ENCODE measurements around the gene FSHR.

Gene FSHR

DNA sequence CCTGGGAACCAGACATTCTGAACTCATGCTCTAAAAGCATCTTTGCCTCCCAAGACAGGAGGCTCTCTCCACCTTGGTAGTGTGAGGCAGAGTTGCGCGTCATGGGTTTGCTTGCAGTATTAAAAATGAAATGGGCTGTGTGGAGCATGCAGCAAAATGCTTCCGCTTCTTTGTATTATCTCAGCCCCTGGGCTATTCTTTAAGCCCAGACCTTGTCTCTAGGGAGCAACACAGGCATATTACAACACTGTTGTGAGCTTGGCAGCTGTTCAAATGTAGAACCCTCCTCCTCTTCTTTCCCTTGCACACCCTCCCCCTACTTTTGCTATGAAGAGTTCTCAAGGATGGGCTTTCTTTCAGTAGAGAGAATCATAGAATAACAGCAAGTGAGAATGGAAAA, 213.7 kb downstream of the FSHR start:
- Mint-ChIP-seq H3K27me3 (no peaks in the 10 kb centered on the region), H3K27ac (no peak overlapping the region), H3K36me3 (no peaks in the 10 kb centered on the region), H3K4me1 (ENCODE audit: low read depth) (no peaks in the 10 kb centered on the region), H3K9me3 (ENCODE audit: low read depth) (no peaks in the 10 kb centered on the region), H3K4me3 (no peak overlapping the region)

DNA sequence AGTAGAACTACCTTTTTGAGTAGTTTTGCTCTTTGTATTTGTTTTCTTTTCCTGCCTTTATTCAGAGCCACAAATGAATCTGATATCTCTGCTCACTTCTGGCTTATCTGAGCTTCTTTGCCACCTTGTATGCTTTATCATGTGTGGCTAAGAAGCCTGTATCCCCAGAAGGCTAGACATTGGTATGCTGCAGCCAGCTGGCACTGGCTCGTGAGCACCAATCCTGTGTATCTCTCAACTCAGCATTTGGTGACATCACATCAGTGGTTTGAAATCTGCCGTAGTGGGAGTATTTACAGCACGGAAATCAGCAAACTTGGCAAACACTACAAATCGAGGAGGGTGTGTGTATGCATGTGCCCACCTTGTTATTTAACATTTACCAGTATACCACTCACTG, 215.1 kb downstream of the FSHR start:
- Mint-ChIP-seq H3K9me3 (ENCODE audit: low read depth) (no peaks in the 10 kb centered on the region), H3K27ac (no peak overlapping the region), H3K36me3 (no peaks in the 10 kb centered on the region), H3K4me3 (no peak overlapping the region), H3K4me1 (ENCODE audit: low read depth) (no peaks in the 10 kb centered on the region), H3K27me3 (no peaks in the 10 kb centered on the region)

DNA sequence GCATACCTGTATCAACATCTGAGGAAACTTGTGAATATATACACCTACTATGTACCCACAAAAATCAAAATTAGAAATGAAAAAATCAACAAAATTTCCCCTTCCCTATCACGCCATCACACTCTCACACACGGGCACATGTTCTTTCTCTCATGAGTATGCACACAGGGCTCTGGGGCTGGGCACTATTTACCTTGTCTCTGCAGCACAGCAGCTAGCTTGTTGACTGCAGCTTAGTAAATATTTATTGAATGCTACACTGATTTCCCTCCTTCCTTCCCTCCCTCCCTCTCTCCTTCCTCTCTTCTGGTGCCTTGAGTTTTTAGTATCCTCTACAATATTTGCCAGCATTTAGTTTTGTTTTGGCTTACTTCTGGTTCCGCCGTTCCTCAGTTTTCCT, 216.1 kb downstream of the FSHR start:
- H3K27ac Mint-ChIP-seq, result no peak overlapping the region
- no peaks in the 10 kb centered on the region for H3K4me1 Mint-ChIP-seq (ENCODE audit: low read depth)
- H3K27me3 Mint-ChIP-seq, result no peaks in the 10 kb centered on the region
- H3K4me3 Mint-ChIP-seq, result no peak overlapping the region
- no peaks in the 10 kb centered on the region for H3K9me3 Mint-ChIP-seq (ENCODE audit: low read depth)
- no peaks in the 10 kb centered on the region for H3K36me3 Mint-ChIP-seq

DNA sequence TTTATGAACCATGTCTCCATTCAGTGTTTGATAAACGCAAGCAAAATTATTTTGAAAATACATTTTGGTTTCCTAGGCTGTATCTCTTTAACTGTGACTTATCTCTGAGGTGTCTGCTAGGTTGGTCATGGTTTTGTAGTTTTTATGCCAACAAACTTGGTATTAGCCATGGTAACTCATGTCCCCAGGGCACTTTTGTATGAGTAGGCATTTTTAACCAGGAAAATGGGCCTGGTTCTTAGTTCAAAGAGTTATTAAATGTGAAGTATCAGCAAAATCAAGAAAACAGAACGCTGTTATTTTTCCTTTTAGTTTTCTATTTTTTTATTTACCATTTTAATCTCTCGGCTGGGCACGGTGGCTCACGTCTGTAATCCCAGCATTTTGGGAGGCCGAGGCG, 219.5 kb downstream of the FSHR start:
- H3K4me1 Mint-ChIP-seq (ENCODE audit: low read depth), result no peaks in the 10 kb centered on the region
- H3K9me3 Mint-ChIP-seq (ENCODE audit: low read depth), result no peaks in the 10 kb centered on the region
- no peak overlapping the region for H3K27ac Mint-ChIP-seq
- no peaks in the 10 kb centered on the region for H3K36me3 Mint-ChIP-seq
- H3K4me3 Mint-ChIP-seq, result no peak overlapping the region
- H3K27me3 Mint-ChIP-seq, result no peaks in the 10 kb centered on the region

- Mint-ChIP-seq H3K9me3 (ENCODE audit: low read depth) (no peaks in the 10 kb centered on the region), H3K36me3 (no peaks in the 10 kb centered on the region), H3K4me3 (no peak overlapping the region), H3K27me3 (no peaks in the 10 kb centered on the region), H3K27ac (no peak overlapping the region), H3K4me1 (ENCODE audit: low read depth) (no peaks in the 10 kb centered on the region)
These were observed 220.4 kb downstream of the FSHR start for GRCh38 chr2:48933828-48934497.

GRCh38 chr2:48932667-48933066, 221.6 kb downstream of the FSHR start:
- H3K9me3 Mint-ChIP-seq (ENCODE audit: low read depth), result no peaks in the 10 kb centered on the region
- no peaks in the 10 kb centered on the region for H3K36me3 Mint-ChIP-seq
- H3K27ac Mint-ChIP-seq, result no peak overlapping the region
- H3K27me3 Mint-ChIP-seq, result no peaks in the 10 kb centered on the region
- no peak overlapping the region for H3K4me3 Mint-ChIP-seq
- no peaks in the 10 kb centered on the region for H3K4me1 Mint-ChIP-seq (ENCODE audit: low read depth)

DNA sequence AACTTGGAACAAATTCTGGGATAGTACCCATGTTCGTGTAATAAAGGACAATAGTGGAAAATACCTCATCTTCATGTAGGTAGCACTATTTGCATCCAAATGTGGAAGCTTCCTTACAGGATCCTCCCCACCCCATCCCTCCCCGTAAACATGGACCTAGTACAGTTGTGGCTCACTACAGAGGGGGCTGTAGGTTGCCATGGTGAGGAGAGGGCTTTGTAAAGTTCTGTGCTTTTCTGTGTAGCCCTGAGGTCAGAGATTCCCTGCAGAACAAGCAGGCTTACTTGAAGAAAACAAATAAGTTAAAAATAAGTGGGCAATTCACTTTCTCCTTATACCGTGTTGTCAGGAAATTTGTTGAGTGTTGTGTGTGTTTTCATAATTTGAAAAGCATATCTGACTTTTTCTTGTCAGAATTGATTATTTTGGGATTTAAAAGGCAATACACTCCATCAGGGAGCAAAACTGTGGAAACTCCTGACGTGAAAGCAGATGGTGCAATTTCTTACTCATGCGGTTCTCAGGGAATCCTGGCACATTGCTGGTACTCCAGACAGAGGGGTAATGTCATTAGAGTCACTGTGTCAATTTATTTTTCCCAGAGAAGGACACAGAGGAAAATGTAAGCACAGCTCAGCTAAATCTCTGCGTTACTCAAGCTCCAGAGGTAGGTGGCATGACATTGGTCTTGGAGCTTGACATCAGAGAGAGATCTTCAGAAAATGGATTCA, 224.6 kb downstream of the FSHR start:
- Mint-ChIP-seq H3K36me3 (no peaks in the 10 kb centered on the region), H3K9me3 (ENCODE audit: low read depth) (no peaks in the 10 kb centered on the region), H3K4me1 (ENCODE audit: low read depth) (no peaks in the 10 kb centered on the region), H3K27ac (no peak overlapping the region), H3K27me3 (peaks cover 1% of the 10 kb centered on the region), H3K4me3 (no peak overlapping the region)

GRCh38 chr2:48927355-48927754, 227.0 kb downstream of the FSHR start:
- Mint-ChIP-seq H3K4me3 (no peak overlapping the region), H3K27ac (no peak overlapping the region), H3K9me3 (ENCODE audit: low read depth) (no peaks in the 10 kb centered on the region), H3K4me1 (ENCODE audit: low read depth) (no peaks in the 10 kb centered on the region), H3K36me3 (no peaks in the 10 kb centered on the region), H3K27me3 (peaks cover 1% of the 10 kb centered on the region)

DNA sequence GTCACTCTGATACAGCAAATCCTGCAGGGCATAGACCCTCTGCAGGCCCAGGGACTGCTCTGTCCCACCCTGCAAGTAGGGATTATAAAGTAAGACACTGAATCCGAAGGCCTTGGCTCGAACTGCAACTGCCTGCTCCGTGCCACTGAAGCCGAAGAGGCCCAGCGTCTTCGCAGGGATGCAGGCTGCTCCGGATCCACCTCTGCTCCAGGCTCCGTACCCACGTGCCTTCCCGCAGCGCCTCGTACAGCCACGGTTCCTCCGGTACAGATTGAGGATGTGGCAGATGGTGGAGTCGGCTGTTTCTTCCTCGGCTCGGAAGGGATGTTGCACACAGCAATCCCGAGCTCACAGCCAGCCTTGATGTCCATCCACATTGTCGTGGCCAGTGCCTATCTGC, 238.4 kb downstream of the FSHR start:
- Mint-ChIP-seq H3K27ac (no peak overlapping the region), H3K9me3 (ENCODE audit: low read depth) (peaks cover 9% of the 10 kb centered on the region), H3K4me3 (no peak overlapping the region), H3K4me1 (ENCODE audit: low read depth) (no peaks in the 10 kb centered on the region), H3K27me3 (peaks cover 1% of the 10 kb centered on the region), H3K36me3 (no peaks in the 10 kb centered on the region)

DNA sequence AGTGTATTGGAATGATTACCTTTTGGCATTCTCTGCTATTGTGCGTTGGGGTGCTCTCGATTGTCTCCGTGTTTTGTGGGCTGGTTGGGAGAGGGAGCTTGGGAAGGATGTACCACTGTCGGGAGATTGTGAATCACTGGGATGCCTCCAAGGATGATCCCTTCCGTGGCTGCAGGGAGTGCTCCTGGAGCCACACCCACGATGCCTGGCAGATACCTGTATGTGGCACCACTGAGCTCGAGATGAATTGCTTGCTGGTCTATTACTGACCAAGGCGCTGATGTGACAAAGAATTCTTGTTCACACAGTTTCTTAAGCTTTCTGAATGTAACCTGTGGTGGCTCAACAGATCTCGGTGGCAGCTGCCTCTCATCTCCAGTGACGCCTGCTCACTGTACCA, 239.1 kb downstream of the FSHR start:
- peaks cover 9% of the 10 kb centered on the region for H3K9me3 Mint-ChIP-seq (ENCODE audit: low read depth)
- no peak overlapping the region for H3K4me3 Mint-ChIP-seq
- H3K36me3 Mint-ChIP-seq, result no peaks in the 10 kb centered on the region
- no peaks in the 10 kb centered on the region for H3K4me1 Mint-ChIP-seq (ENCODE audit: low read depth)
- no peak overlapping the region for H3K27ac Mint-ChIP-seq
- peaks cover 1% of the 10 kb centered on the region for H3K27me3 Mint-ChIP-seq

DNA sequence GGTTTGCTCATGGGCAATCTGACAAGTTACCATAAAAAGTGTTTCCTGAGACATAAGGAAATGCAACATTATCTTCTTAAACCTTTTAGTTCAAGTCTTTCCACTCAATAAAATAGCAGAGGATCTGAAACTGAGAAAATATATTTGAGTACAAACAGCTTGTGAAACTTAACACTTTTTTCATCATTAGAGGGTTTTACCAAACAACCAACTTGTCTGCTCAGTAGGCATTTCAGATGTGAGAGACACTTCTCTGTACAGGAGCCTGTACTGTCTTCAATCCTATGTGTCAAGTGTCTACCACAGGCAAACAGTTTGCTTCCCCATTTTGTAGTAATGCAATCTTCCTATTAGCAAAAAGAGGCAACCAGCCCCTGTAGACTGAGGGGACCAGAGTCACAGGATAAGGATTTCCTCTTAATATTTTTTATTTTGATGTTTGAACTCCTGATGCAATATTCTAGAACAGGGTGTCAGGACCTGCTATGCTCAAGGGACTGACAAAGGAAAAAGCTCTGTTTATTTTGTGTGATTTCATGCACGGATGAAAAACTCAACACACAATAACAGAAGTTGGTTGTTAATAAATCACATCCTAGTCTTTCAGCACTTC, 239.7 kb downstream of the FSHR start:
- peaks cover under 1% of the 10 kb centered on the region for H3K27me3 Mint-ChIP-seq
- no peaks in the 10 kb centered on the region for H3K4me1 Mint-ChIP-seq (ENCODE audit: low read depth)
- no peaks in the 10 kb centered on the region for H3K36me3 Mint-ChIP-seq
- H3K27ac Mint-ChIP-seq, result no peak overlapping the region
- no peak overlapping the region for H3K4me3 Mint-ChIP-seq
- H3K9me3 Mint-ChIP-seq (ENCODE audit: low read depth), result peaks cover 6% of the 10 kb centered on the region

Data from activated naive CD8-positive, alpha-beta T cell (primary cell).